GM18508 (cell line): ENCODE data around the gene ABHD8.

Experiments
- ATAC-seq: cut with Tn5 transposase; IDR thresholded peaks from one replicate; pipeline ENCODE4 v1.9.1; 2021; ENCODE audit warnings: moderate number of reproducible peaks; ENCODE audit not compliant: insufficient read depth, unreplicated experiment

The ABHD8 gene

DNA sequence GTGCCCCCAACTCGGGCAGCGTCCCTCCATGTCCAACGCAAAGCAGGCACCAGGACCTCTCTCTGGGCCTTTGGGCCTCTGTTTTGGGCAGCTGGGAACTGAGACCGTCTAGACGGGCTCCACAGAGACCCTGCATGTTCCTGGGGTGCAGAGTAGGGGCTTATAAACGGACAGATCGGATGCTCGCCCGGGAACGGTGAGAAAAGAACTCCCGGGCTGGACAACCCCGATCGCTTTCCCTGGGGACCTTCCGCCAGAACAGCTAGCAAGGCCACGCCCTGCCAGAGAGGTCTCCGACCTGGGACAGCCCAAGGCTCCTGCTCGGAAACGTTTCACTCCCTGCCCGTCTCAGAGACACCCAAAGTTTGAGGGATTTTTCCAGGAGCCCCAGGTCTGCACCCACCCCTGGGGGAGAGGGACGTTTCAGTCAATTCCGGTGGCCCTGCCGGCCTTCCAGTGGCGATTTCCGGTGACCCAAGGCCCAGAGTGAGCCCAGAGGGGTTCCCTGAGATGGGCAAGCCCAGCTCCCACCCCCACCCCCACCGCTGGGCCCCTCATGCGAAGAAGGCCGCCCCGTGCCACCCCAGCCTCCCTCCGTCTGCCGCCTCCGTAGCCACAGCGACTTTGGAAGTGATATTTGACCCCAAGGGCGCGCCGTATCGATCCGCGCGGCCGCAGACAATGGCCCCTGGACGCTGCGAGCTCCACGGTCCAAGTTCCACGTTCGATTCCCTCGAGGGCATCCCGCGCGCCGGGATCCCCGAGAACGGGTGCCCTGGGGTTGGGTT is 59.2 kb downstream of the ABHD8 start:
- no peak for ATAC-seq

DNA sequence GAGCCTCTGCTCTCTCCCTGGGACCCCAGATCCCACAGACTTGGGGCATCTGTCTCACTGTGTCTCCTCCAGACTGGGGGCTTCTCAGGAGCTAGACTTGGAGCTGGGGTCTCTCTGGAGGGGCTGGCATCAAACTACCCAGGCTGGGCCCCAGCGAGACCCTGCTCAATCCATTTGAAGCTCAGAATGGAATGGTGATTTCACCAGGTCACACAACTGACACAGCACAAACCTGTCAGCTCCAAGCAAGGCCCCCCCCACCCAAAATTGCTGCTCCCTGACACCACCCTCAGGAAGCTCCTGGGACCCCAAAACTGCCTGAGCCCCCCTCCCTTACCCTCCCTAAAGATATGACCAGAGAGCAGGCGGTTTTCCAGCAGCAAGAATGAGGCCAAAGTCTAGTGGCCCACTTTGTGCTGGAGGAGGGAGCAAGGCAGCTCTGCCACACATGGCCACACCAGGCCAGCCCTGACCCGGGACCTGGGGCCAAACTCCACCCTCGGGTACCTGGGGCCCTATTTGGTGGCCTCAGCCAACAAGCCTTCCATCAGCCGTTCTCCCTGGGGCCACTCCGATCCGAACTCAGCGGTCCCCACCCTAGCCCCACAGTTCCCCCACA is 59.9 kb downstream of the ABHD8 start:
- no peak for ATAC-seq

DNA sequence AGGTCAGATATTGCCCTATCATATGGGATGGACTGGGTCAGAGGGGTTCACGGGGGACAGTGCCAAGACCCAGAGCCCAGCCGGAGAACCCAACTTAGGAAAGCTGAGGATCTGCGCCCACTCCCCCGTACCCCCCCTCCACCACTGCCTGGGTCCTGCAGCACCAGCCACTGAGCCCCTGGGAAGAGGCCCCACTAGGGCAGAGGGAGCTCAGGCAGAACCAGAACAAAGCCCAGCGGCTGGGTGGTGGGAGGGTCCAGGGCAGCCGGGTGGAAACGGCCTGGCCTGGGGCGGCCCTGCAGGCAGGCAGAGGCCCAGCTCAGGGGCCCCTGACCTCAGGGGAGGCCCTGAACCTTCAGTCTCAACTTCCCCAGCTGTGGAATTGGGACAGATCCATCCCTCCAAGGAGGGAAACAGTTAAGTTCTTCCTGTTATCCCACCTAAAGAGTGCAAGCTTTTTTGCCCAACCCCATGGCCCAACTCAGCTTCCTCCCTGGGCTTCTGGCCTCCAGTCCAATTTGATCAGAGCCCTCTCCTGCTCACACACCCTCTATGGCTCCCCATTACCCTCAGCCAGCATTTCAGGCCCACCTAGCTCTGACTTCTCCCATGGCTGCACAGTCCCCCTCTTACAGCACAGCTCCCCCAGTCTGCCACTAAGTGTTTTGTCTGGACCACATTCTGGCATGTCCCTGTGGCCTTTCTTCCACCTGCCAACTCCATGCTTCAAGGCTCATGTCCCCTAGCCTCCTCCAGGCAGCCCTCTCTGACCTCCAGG is 60.6 kb downstream of the ABHD8 start:
- ATAC-seq: no peak
